Skeletal muscle tissue (tissue), 4 donors: ENCODE data around the gene KIDINS220. TPM values are rescaled to one million over a fixed set of nuclear protein-coding genes. Genes with fewer than 3 reads are reported as not detected.

ENCODE experiments used
- H3K27ac ChIP-seq: one replicate; pipeline ENCODE4 v1.7.0; 2013; ENCODE audit warnings: mild to moderate bottlenecking, low read depth, low read length, inconsistent platforms
- H3K27me3 ChIP-seq, 3 donors: one replicate each; pipeline ENCODE4 v1.7.0; 2013; ENCODE audit warnings: low read length in 3 of 3; ENCODE audit not compliant: control insufficient read depth in 3 of 3, insufficient read depth in 3 of 3
- H3K36me3 ChIP-seq, 3 donors: one replicate each; pipeline ENCODE4 v1.7.0; 2013; ENCODE audit warnings: low read length in 3 of 3; ENCODE audit not compliant: control insufficient read depth in 3 of 3, insufficient read depth in 3 of 3
- H3K4me1 ChIP-seq, 3 donors: one replicate each; pipeline ENCODE4 v1.7.0; 2013; ENCODE audit warnings: low read length in 3 of 3, mild to moderate bottlenecking in 3 of 3; ENCODE audit not compliant: control insufficient read depth in 3 of 3, insufficient read depth in 3 of 3
- H3K4me3 ChIP-seq, 3 donors: one replicate each; pipeline ENCODE4 v1.7.0; 2013; ENCODE audit warnings: low read length in 3 of 3
- H3K9ac ChIP-seq, 3 donors: one replicate each; pipeline ENCODE4 v1.7.0; 2013; ENCODE audit warnings: low read length in 3 of 3, mild to moderate bottlenecking in 3 of 3, moderate library complexity in 2 of 3, low read depth in 1 of 3
- H3K9me3 ChIP-seq, 3 donors: one replicate each; pipeline ENCODE4 v1.7.0; 2013; ENCODE audit warnings: low read length in 3 of 3; ENCODE audit not compliant: control insufficient read depth in 3 of 3
- total RNA-seq: library from RNA; depleted of rRNA; stranded (reverse); fragments of >200 nt; gene quantifications from one replicate; pipeline ENCODE4 v1.2.3, GENCODE V29; 2014
- donor health status: Osteomylitis.

Gene KIDINS220
- total RNA-seq, 1 donor from 2014 or later: 88.7 TPM

DNA sequence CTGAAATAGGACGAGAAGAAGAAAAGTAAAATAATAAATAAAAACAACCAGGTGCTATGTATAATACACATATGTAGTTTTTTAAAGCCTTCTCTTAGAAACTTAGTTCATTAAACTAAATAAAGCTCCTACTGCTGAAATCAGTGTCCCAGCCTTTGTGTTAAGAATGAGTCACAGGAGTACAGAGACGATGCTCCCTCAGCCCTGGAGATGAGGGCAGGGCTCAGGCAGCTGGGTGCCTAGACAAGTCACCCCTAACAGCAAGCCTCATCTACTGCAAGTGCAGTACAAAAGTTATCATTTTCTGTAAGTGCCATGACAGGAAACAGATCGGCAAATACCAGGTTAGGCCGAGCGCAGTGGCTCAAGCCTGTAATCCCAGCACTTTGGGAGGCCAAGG is 18.2 kb downstream of the KIDINS220 start:
- H3K9ac ChIP-seq: no peak overlapping the region
- H3K36me3 ChIP-seq: peaks cover 6 to 20% (median 17%) of the 10 kb centered on the region in 3 donors
- no peaks in the 10 kb centered on the region for H3K9me3 ChIP-seq
- no peak overlapping the region for H3K27ac ChIP-seq
- no peak overlapping the region for H3K4me3 ChIP-seq
- peaks cover 8 to 17% (median 12%) of the 10 kb centered on the region in 3 donors for H3K4me1 ChIP-seq
- no peaks in the 10 kb centered on the region for H3K27me3 ChIP-seq

DNA sequence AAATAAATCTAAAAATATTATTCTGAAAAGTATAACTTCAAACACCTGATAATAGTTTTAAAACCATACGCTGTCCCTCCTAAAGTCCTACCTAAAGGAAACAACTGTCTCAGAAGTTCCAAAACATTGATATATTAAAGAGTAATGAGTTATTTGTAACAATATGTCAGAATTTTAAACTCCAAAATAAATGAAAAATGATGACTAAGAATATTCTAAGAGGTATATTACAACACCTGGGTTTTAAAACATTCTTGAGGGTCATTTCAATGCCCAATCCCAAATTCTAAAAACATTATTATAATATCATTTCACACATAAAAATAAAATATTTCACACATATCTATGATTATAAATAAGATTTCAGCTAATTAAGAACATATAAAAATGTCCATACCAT is 20.2 kb downstream of the KIDINS220 start:
- no peak overlapping the region for H3K4me3 ChIP-seq
- H3K9ac ChIP-seq: no peak overlapping the region
- no peak overlapping the region for H3K27ac ChIP-seq
- H3K9me3 ChIP-seq: no peaks in the 10 kb centered on the region
- H3K36me3 ChIP-seq: peaks cover 6 to 23% (median 23%) of the 10 kb centered on the region in 3 donors
- H3K27me3 ChIP-seq: no peaks in the 10 kb centered on the region
- H3K4me1 ChIP-seq: peaks cover 8 to 15% (median 10%) of the 10 kb centered on the region in 3 donors

DNA sequence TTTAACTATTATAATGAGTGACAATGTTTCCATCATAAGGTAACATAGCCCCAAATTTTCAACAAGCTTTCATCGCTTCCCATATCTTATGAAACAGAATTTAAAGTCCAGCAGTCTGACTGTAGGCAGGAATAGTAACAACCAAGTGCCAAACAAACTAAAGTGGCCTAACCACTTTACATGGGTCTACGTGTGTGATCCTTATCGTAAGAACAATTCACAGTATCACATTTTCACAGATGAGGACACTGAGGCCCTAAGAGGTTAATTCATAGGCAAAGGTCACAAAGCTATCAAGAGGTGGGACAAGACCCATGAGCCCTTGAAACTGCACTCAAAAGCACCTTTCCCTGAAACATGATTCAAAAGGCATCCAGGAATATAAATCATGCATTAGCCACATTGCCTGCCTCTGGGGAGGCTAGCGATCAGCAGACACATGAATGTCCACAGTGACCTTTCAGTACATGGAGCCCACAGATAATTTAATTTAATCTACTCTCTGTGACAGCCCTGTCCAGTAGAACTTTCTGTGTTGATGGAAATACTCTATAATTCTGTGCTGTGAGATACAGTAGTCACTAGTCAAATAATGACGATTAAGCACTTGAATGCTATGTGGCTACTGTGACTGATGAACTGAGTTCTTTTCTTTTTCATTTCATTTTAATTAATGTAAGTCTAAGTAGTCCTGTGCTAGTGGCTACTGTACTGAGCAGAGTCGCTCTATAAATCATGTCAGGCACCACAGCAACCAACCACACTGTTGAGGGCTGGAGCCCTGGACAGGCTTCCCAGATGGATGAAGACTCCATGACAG is 30.3 kb downstream of the KIDINS220 start:
- peak overlapping the region; percentile 11 for H3K27ac ChIP-seq

DNA sequence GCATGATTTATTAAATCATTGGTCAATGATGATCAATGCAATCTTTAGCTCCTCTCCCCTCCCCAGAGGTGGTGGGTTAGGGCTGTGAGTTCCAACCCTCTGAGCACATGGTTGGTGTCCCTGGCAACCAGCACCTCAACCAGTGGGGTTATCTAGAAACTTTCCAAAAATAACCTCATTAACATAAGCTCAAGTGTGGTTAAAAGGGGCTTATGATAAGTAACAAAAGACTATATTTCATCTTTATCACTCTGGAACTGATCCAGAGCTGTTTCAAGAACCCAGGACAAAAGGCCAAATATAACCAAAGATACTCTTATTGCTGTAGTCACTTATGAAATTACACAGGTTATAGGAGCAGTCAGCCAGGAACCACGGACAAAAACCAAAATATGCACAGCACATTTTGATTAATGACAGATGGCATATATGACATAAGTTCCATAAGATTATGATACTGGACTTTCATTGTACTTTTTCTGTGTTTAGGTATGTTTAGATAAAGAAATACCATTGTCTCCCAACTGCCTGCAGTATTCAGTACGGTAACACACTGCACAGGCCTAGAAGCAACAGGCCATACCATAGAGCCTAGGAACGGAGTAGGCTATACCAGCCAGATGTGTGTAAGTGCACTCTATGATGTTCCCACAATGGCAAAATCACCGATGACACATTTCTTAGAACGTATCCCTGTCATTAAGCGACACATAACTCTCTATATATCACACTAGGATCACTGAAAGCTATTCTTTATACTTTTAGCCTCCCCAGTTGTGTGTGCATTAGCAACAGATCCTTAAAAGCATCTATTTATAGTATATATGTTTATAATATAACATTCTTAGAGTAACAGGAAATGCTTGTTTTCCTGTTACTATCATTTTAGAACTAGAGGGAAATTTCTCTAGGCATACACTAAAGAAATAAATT is 31.9 kb downstream of the KIDINS220 start:
- H3K27me3 ChIP-seq: no peaks in the 10 kb centered on the region
- H3K9ac ChIP-seq: no peak overlapping the region
- peaks cover 4 to 18% (median 15%) of the 10 kb centered on the region in 3 donors for H3K4me1 ChIP-seq
- no peak overlapping the region for H3K4me3 ChIP-seq
- peaks cover 20 to 50% (median 42%) of the 10 kb centered on the region in 3 donors for H3K36me3 ChIP-seq
- H3K27ac ChIP-seq: no peak overlapping the region
- no peaks in the 10 kb centered on the region for H3K9me3 ChIP-seq

More for the DNA sequence above, 30.3 kb downstream of the KIDINS220 start:
- Histone ChIP-seq H3K27me3 (no peaks in the 10 kb centered on the region), H3K9me3 (no peaks in the 10 kb centered on the region), H3K4me1 (peaks cover 4 to 18% (median 15%) of the 10 kb centered on the region in 3 donors), H3K36me3 (peaks cover 21 to 53% (median 38%) of the 10 kb centered on the region in 3 donors), H3K9ac (no peak overlapping the region), H3K4me3 (no peak overlapping the region)

DNA sequence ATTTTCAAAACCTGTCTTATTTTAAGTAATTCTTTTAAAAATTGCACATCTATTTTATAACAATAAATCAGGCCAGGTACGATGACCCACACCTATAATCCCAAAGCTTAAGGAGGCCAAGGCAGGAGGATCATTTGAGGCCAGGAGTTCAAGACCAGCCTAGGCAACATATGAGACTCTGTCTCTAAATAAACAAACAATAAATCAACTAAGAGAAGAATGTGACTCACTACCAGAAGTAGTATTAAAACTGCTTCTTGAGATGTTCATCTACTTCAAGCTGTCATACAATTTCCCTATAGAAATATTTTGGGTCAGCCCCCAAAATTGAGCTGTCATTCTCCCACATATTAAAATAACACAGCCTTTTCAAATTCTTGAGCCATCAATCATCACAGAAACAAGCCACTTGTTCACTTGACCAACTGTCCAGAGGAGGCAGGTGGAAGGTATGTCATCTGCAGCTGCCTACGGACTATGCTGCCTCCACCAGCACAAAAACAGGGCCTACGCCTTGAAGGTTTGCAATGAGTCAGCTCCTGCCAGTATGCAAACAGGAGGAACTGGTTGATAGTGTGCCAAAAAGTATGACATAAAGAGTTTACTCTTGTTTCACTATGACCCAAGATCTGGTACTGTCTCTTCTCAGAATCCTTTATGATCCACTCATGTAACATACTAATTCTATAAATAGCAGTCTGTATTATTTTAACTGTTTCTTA is 33.6 kb downstream of the KIDINS220 start:
- no peak overlapping the region for H3K4me3 ChIP-seq
- peaks cover 16 to 45% (median 41%) of the 10 kb centered on the region in 3 donors for H3K36me3 ChIP-seq
- peaks cover 4 to 18% (median 15%) of the 10 kb centered on the region in 3 donors for H3K4me1 ChIP-seq
- peak overlapping the region; percentile 54 for H3K27ac ChIP-seq
- H3K9ac ChIP-seq: no peak overlapping the region
- no peaks in the 10 kb centered on the region for H3K27me3 ChIP-seq
- H3K9me3 ChIP-seq: no peaks in the 10 kb centered on the region

DNA sequence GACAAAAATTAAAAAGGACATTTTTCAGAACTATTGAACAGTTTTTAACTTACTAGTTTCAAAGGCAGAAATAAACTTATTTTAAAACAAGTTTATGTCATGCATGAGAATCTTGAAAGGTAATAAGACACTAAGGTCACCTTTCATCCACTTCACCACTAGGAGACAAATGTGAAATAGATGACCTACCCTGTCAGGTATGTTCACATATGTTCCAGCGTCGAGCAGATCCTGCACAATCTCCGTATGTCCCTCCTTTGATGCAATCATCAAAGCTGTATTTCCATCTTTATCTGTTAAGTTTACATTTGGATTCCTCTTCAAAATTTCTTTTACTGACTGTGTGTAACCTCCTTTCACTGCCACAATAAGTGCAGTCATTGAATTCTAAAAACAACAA is 34.7 kb downstream of the KIDINS220 start:
- peaks cover 17 to 46% (median 41%) of the 10 kb centered on the region in 3 donors for H3K36me3 ChIP-seq
- no peaks in the 10 kb centered on the region for H3K9me3 ChIP-seq
- no peak overlapping the region for H3K9ac ChIP-seq
- H3K27me3 ChIP-seq: no peaks in the 10 kb centered on the region
- no peak overlapping the region for H3K27ac ChIP-seq
- no peak overlapping the region for H3K4me3 ChIP-seq
- peaks cover 4 to 18% (median 15%) of the 10 kb centered on the region in 3 donors for H3K4me1 ChIP-seq

DNA sequence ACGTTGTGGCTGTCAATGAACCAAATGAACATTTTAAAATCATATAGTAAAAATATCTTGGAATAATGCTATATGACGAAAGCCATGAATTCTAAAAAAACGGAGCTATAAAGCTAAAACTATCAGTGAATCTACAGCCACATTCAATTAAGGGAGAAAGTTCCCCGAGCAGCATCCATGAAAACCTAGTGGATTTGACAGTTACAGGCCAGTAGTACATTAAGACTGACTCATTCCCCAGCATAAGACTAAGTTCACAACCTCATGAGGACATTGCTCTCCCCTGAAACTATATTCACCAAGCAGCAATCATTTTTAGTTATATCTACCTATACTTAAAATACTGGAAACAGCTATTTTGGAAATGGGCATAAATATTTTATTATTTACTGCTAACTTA is 36.6 kb downstream of the KIDINS220 start:
- no peak overlapping the region for H3K27ac ChIP-seq
- peaks cover 26 to 51% (median 40%) of the 10 kb centered on the region in 3 donors for H3K36me3 ChIP-seq
- peaks cover 4 to 21% (median 15%) of the 10 kb centered on the region in 3 donors for H3K4me1 ChIP-seq
- H3K4me3 ChIP-seq: no peak overlapping the region
- H3K27me3 ChIP-seq: no peaks in the 10 kb centered on the region
- no peaks in the 10 kb centered on the region for H3K9me3 ChIP-seq
- H3K9ac ChIP-seq: no peak overlapping the region

GRCh38 chr2:8800218-8800617 is 37.2 kb downstream of the KIDINS220 start:
- Histone ChIP-seq H3K9me3 (no peaks in the 10 kb centered on the region), H3K36me3 (peaks cover 26 to 48% (median 35%) of the 10 kb centered on the region in 3 donors), H3K27ac (no peak overlapping the region), H3K4me3 (no peak overlapping the region), H3K27me3 (no peaks in the 10 kb centered on the region), H3K4me1 (peaks cover 7 to 16% (median 13%) of the 10 kb centered on the region in 3 donors), H3K9ac (no peak overlapping the region)

GRCh38 chr2:8799004-8799403 is 38.4 kb downstream of the KIDINS220 start:
- Histone ChIP-seq H3K9ac (no peak overlapping the region), H3K4me3 (no peak overlapping the region), H3K36me3 (peaks cover 20 to 54% (median 32%) of the 10 kb centered on the region in 3 donors), H3K4me1 (peaks cover 8 to 17% (median 13%) of the 10 kb centered on the region in 3 donors), H3K27ac (no peak overlapping the region), H3K27me3 (no peaks in the 10 kb centered on the region), H3K9me3 (no peaks in the 10 kb centered on the region)
